Astrocyte (in vitro differentiated cells and primary cell): ENCODE measurements around the gene KCTD12. TPM values are rescaled to one million over a fixed set of nuclear protein-coding genes. Genes with fewer than 3 reads are reported as not detected.

Source experiments
- DNase-seq: peaks from one replicate; pipeline ENCODE4 v3.0.0-alpha.2; 2010; ENCODE audit warnings: low read depth
- FAIRE-seq: peaks from 2 replicates; lab custom pipeline; 2011; peaks lifted over from hg19 to GRCh38; lab: Jason Lieb, UNC
- H2AFZ ChIP-seq: 2 replicates; pipeline ENCODE4 v1.6.0; 2012; ENCODE audit warnings: low read depth, low read length, inconsistent platforms
- H3K27ac ChIP-seq: 2 replicates; pipeline ENCODE4 v1.5.1; 2011; ENCODE audit warnings: low read depth, low read length, inconsistent platforms
- H3K27me3 ChIP-seq: 2 replicates; pipeline ENCODE4 v1.6.0; 2011; ENCODE audit warnings: low read length, inconsistent platforms; ENCODE audit not compliant: insufficient read depth
- H3K36me3 ChIP-seq: 2 replicates; pipeline ENCODE4 v1.5.1; 2011; ENCODE audit warnings: low read length, inconsistent platforms; ENCODE audit not compliant: insufficient read depth
- H3K4me1 ChIP-seq: 2 replicates; pipeline ENCODE4 v1.5.1; 2011; ENCODE audit warnings: low read length, inconsistent platforms; ENCODE audit not compliant: insufficient read depth
- H3K4me2 ChIP-seq: 2 replicates; pipeline ENCODE4 v1.6.0; 2012; ENCODE audit warnings: low read length, inconsistent platforms
- H3K4me3 ChIP-seq: 2 replicates; pipeline ENCODE4 v1.5.1; 2011; ENCODE audit warnings: low read depth, mild to moderate bottlenecking, low read length, inconsistent platforms; ENCODE audit not compliant: insufficient read depth
- H3K79me2 ChIP-seq: 2 replicates; pipeline ENCODE4 v1.6.0; 2012; ENCODE audit warnings: mild to moderate bottlenecking, low read length, inconsistent platforms; ENCODE audit not compliant: insufficient read depth
- H3K9ac ChIP-seq: 2 replicates; pipeline ENCODE4 v1.6.0; 2012; ENCODE audit warnings: mild to moderate bottlenecking, low read length, inconsistent platforms
- H3K9me3 ChIP-seq: 2 replicates; pipeline ENCODE4 v1.5.1; 2012; ENCODE audit warnings: low read depth, mild to moderate bottlenecking, low read length, inconsistent platforms; ENCODE audit not compliant: insufficient read depth
- H4K20me1 ChIP-seq: 2 replicates; pipeline ENCODE4 v1.6.0; 2012; ENCODE audit warnings: low read length, inconsistent platforms; ENCODE audit not compliant: insufficient read depth
- H3K27ac Mint-ChIP-seq: one replicate; pipeline ENCODE4 v1.8.0; 2021; ENCODE audit warnings: mild to moderate bottlenecking, mixed read lengths; ENCODE audit not compliant: unreplicated experiment
- H3K27me3 Mint-ChIP-seq: one replicate; pipeline ENCODE4 v1.8.0; 2021; ENCODE audit warnings: low read depth, mixed read lengths; ENCODE audit not compliant: unreplicated experiment
- H3K36me3 Mint-ChIP-seq: one replicate; pipeline ENCODE4 v1.8.0; 2021; ENCODE audit warnings: low read depth, mixed read lengths; ENCODE audit not compliant: unreplicated experiment
- H3K4me1 Mint-ChIP-seq: one replicate; pipeline ENCODE4 v1.8.0; 2021; ENCODE audit warnings: low read depth, mixed read lengths; ENCODE audit not compliant: unreplicated experiment
- H3K4me3 Mint-ChIP-seq: one replicate; pipeline ENCODE4 v1.8.0; 2021; ENCODE audit warnings: mild to moderate bottlenecking, moderate library complexity, mixed read lengths; ENCODE audit not compliant: unreplicated experiment
- H3K9me3 Mint-ChIP-seq: one replicate; pipeline ENCODE4 v1.8.0; 2021; ENCODE audit warnings: mild to moderate bottlenecking, mixed read lengths; ENCODE audit not compliant: unreplicated experiment
- EZH2 ChIP-seq: IDR thresholded peaks from 2 replicates; pipeline ENCODE4 v1.6.1; 2012; ENCODE audit warnings: mild to moderate bottlenecking, low read length, inconsistent platforms; ENCODE audit not compliant: insufficient read depth
- total RNA-seq: library from RNA; stranded (reverse); gene quantifications from 2 replicates; pipeline ENCODE4 v1.2.1, GENCODE V29; 2021
- TF ChIP-seq, protein P1 (sequence below): IDR thresholded peaks from 2 replicates; pipeline ENCODE4 v1.5.1; 2011; ENCODE audit warnings: low read depth, mild to moderate bottlenecking, inconsistent platforms, low read length, moderate library complexity; ENCODE audit not compliant: insufficient read depth

KCTD12 gene
- total RNA-seq, 1 donor from 2014 or later: 13.7 TPM

DNA sequence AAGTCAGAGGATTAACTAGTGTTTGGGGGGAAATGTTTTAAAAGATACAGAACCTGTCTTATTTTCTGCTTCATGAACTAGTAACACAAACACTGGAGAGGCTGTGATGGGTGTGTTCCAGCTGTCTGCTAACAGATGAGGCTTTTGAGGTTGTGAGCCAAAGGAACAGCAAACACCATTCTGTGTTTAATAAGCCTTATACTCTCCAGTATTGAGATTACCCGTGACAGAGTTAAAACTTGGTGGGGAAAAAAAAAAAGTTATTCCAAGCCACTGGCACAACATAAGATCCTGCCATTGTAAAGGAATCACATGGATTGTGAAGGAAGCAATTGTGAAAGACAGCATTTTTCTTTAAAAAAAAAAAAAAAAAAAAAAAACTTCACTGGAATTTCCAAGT lies 48.4 kb downstream of the KCTD12 start:
- Histone ChIP-seq H3K36me3 (no peaks in the 10 kb centered on the region), H3K79me2 (no peaks in the 10 kb centered on the region), H4K20me1 (no peaks in the 10 kb centered on the region), H3K27ac (no peak overlapping the region), H3K9ac (no peak overlapping the region), H3K4me3 (no peak overlapping the region), H3K27me3 (no peaks in the 10 kb centered on the region), H3K9me3 (no peaks in the 10 kb centered on the region), H3K4me2 (no peak overlapping the region), H2AFZ (no peak overlapping the region), H3K4me1 (peaks cover 8% of the 10 kb centered on the region)
- no peak for TF ChIP-seq EZH2
- TF ChIP-seq, protein P1, sequence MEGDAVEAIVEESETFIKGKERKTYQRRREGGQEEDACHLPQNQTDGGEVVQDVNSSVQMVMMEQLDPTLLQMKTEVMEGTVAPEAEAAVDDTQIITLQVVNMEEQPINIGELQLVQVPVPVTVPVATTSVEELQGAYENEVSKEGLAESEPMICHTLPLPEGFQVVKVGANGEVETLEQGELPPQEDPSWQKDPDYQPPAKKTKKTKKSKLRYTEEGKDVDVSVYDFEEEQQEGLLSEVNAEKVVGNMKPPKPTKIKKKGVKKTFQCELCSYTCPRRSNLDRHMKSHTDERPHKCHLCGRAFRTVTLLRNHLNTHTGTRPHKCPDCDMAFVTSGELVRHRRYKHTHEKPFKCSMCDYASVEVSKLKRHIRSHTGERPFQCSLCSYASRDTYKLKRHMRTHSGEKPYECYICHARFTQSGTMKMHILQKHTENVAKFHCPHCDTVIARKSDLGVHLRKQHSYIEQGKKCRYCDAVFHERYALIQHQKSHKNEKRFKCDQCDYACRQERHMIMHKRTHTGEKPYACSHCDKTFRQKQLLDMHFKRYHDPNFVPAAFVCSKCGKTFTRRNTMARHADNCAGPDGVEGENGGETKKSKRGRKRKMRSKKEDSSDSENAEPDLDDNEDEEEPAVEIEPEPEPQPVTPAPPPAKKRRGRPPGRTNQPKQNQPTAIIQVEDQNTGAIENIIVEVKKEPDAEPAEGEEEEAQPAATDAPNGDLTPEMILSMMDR: no peak
- H3K4me3 Mint-ChIP-seq: no peak overlapping the region
- H3K27ac Mint-ChIP-seq: no peak overlapping the region
- FAIRE-seq: no peak
- no peak for DNase-seq
- H3K4me1 Mint-ChIP-seq: peaks cover 8% of the 10 kb centered on the region
- no peaks in the 10 kb centered on the region for H3K36me3 Mint-ChIP-seq
- H3K9me3 Mint-ChIP-seq: no peaks in the 10 kb centered on the region
- H3K27me3 Mint-ChIP-seq: peaks cover 3% of the 10 kb centered on the region

DNA sequence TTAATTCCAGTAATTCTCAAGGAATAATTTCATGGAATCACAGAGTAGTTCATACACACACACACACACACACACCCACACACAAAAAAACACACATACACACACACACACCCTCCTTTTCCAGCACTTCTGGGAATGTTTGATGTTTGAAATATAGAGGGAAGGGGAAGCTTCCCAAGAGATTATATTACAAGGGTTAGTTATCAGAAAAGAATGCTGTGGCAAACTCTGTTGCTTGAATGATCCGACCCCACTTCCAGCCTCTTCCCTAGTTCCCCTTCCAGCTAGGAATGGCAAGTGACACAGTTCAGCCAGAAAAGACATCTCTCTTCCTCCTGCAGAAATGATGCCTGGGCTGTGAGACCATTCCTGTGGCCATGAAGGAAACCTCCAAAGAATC lies 49.9 kb downstream of the KCTD12 start:
- H3K27ac Mint-ChIP-seq: no peak overlapping the region
- no peak overlapping the region for H3K4me3 Mint-ChIP-seq
- peaks cover 3% of the 10 kb centered on the region for H3K27me3 Mint-ChIP-seq
- no peak overlapping the region for H3K9ac ChIP-seq
- FAIRE-seq (peak; percentile 54), DNase-seq (peak; percentile 73)
- no peaks in the 10 kb centered on the region for H3K36me3 Mint-ChIP-seq
- H3K9me3 Mint-ChIP-seq: no peaks in the 10 kb centered on the region
- no peaks in the 10 kb centered on the region for H3K36me3 ChIP-seq
- TF ChIP-seq EZH2: no peak
- H3K4me3 ChIP-seq: no peak overlapping the region
- no peak overlapping the region for H3K27ac ChIP-seq
- H3K4me1 Mint-ChIP-seq: peaks cover 8% of the 10 kb centered on the region
- H3K9me3 ChIP-seq: no peaks in the 10 kb centered on the region
- peak overlapping the region; percentile 32 for H3K4me2 ChIP-seq
- no peaks in the 10 kb centered on the region for H4K20me1 ChIP-seq
- H3K27me3 ChIP-seq: no peaks in the 10 kb centered on the region
- H3K4me1 ChIP-seq: peaks cover 8% of the 10 kb centered on the region
- H3K79me2 ChIP-seq: no peaks in the 10 kb centered on the region
- H2AFZ ChIP-seq: no peak overlapping the region

DNA sequence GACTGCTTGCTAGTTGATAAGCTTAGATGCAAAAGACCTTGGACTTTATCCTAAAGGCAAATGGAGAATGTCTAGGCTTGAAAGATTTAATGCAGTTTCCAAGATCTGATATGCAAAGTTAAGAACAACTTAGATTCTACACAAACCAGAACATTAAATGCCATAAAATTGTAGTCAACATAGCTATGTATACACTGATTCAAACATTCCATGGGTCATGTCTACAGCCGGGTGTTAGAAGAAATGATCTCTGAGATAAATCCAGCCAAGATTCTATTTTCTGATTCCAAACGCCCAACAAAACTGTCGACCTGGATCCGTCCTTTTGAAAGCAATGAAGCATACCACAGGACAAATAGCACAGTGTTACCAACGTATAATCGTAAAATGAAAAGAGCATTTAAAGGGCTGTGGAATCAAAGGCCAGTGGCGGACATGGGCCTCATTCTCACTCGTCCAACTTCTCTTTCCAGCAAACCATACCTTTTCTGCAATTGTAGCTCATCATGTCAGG lies 52.7 kb downstream of the KCTD12 start:
- no peak overlapping the region for H3K4me2 ChIP-seq
- no peak for TF ChIP-seq EZH2
- TF ChIP-seq, protein P1: no peak
- Mint-ChIP-seq H3K9me3 (no peaks in the 10 kb centered on the region), H3K27ac (no peak overlapping the region), H3K4me3 (no peak overlapping the region), H3K27me3 (peaks cover 17% of the 10 kb centered on the region), H3K4me1 (peaks cover 8% of the 10 kb centered on the region), H3K36me3 (no peaks in the 10 kb centered on the region)
- no peak for DNase-seq
- no peak overlapping the region for H2AFZ ChIP-seq
- no peaks in the 10 kb centered on the region for H3K27me3 ChIP-seq
- H4K20me1 ChIP-seq: no peaks in the 10 kb centered on the region
- no peak overlapping the region for H3K9ac ChIP-seq
- no peak for FAIRE-seq
- H3K9me3 ChIP-seq: no peaks in the 10 kb centered on the region
- no peaks in the 10 kb centered on the region for H3K79me2 ChIP-seq
- no peak overlapping the region for H3K4me3 ChIP-seq
- no peaks in the 10 kb centered on the region for H3K36me3 ChIP-seq
- no peak overlapping the region for H3K27ac ChIP-seq
- H3K4me1 ChIP-seq: peaks cover 8% of the 10 kb centered on the region
